GM23338 (cell line): ENCODE measurements around the gene TTC16. TPM values are rescaled to one million over a fixed set of nuclear protein-coding genes. Genes with fewer than 3 reads are reported as not detected.

Source experiments
- ATAC-seq: fragments of 200-7000 bp; cut with Tn5 transposase; 3 replicates; pipeline ENCODE4 v1.9.1; 2020
- DNase-seq: peaks from one replicate; pipeline ENCODE4 v3.0.0-alpha.2; 2015; ENCODE audit warnings: low spot score
- H2AFZ ChIP-seq: fragments of 200-600 bp; sonication (generic); 2 replicates; pipeline ENCODE4 v1.8.0; 2016; ENCODE audit warnings: antibody characterized with exemption, mild to moderate bottlenecking, moderate library complexity
- H3F3A ChIP-seq: fragments of 200-600 bp; sonication (generic); replicated peaks from 2 replicates; pipeline ENCODE4 v1.8.0; 2017; ENCODE audit warnings: antibody characterized with exemption, mixed run types, low read depth
- H3K27ac ChIP-seq: fragments of 200-600 bp; sonication (generic); 2 replicates; pipeline ENCODE4 v1.6.1; 2016; ENCODE audit warnings: low read depth
- H3K27me3 ChIP-seq: fragments of 200-600 bp; sonication (generic); 2 replicates; pipeline ENCODE4 v1.8.0; 2016; ENCODE audit warnings: mild to moderate bottlenecking, mixed run types, moderate library complexity; ENCODE audit not compliant: insufficient read depth
- H3K36me3 ChIP-seq: fragments of 200-600 bp; sonication (generic); 2 replicates; pipeline ENCODE4 v1.8.0; 2016; ENCODE audit warnings: mild to moderate bottlenecking; ENCODE audit not compliant: insufficient read depth
- H3K4me1 ChIP-seq: fragments of 200-600 bp; sonication (generic); 2 replicates; pipeline ENCODE4 v1.8.0; 2016; ENCODE audit warnings: mild to moderate bottlenecking, moderate library complexity; ENCODE audit not compliant: insufficient read depth
- H3K4me2 ChIP-seq: fragments of 200-600 bp; sonication (generic); 2 replicates; pipeline ENCODE4 v1.7.1; 2017; ENCODE audit warnings: mixed run types
- H3K4me3 ChIP-seq: fragments of 200-600 bp; sonication (generic); 2 replicates; pipeline ENCODE4 v1.6.1; 2016; ENCODE audit warnings: mixed run types
- H3K79me2 ChIP-seq: fragments of 200-600 bp; sonication (generic); replicated peaks from 2 replicates; pipeline ENCODE4 v1.8.0; 2017; ENCODE audit warnings: mild to moderate bottlenecking; ENCODE audit not compliant: insufficient read depth
- H3K9me2 ChIP-seq: fragments of 200-600 bp; sonication (generic); 2 replicates; pipeline ENCODE4 v1.8.0; 2017; ENCODE audit not compliant: insufficient read depth
- H4K20me1 ChIP-seq: fragments of 200-600 bp; sonication (generic); replicated peaks from 2 replicates; pipeline ENCODE4 v1.8.0; 2017; ENCODE audit warnings: mild to moderate bottlenecking; ENCODE audit not compliant: insufficient read depth
- H3K27ac Mint-ChIP-seq: 2 replicates; pipeline ENCODE4 v1.8.0; 2020; ENCODE audit warnings: inconsistent platforms, mild to moderate bottlenecking, moderate library complexity, mixed read lengths
- H3K27me3 Mint-ChIP-seq: 3 replicates; pipeline ENCODE4 v1.8.0; 2022; ENCODE audit warnings: low read depth, mild to moderate bottlenecking, moderate library complexity, mixed read lengths, inconsistent platforms; ENCODE audit not compliant: insufficient read depth, poor library complexity
- H3K36me3 Mint-ChIP-seq: 3 replicates; pipeline ENCODE4 v1.8.0; 2021; ENCODE audit warnings: low read depth, mild to moderate bottlenecking, inconsistent platforms, moderate library complexity, mixed read lengths
- H3K4me1 Mint-ChIP-seq: 3 replicates; pipeline ENCODE4 v1.8.0; 2020; ENCODE audit warnings: mild to moderate bottlenecking, inconsistent platforms, mixed read lengths
- H3K4me3 Mint-ChIP-seq: 3 replicates; pipeline ENCODE4 v1.8.0; 2021; ENCODE audit warnings: moderate library complexity, mild to moderate bottlenecking, inconsistent platforms, mixed read lengths
- H3K9me3 Mint-ChIP-seq: 3 replicates; pipeline ENCODE4 v1.8.0; 2020; ENCODE audit warnings: moderate library complexity, mild to moderate bottlenecking, inconsistent platforms, mixed read lengths
- CREB1 ChIP-seq: fragments of 250-450 bp; sonication (Bioruptor Pico); IDR thresholded peaks from 2 replicates; pipeline ENCODE4 v1.5.0; 2020; ENCODE audit warnings: low read depth, mild to moderate bottlenecking, moderate library complexity
- CTCF ChIP-seq, 2 experiments: fragments of 200-600 bp in 1 of 2; sonication (generic) in 1 of 2; conservative IDR thresholded peaks; 2 replicates each; pipeline versions ENCODE4 v1.5.1 to v1.6.1; 2016 to 2017; ENCODE audit warnings: antibody characterized with exemption in 2 of 2, low read depth in 2 of 2, mild to moderate bottlenecking in 2 of 2, moderate library complexity in 1 of 2
- EZH2 ChIP-seq: fragments of 200-600 bp; sonication (generic); IDR thresholded peaks from one replicate; pipeline ENCODE4 v1.8.0; 2017; ENCODE audit warnings: antibody characterized with exemption, mild to moderate bottlenecking, low read depth; ENCODE audit not compliant: unreplicated experiment
- EZH2phosphoT487 ChIP-seq: fragments of 200-600 bp; sonication (generic); IDR thresholded peaks from one replicate; pipeline ENCODE4 v1.8.1; 2018; ENCODE audit warnings: antibody characterized with exemption; ENCODE audit not compliant: unreplicated experiment
- JUNB ChIP-seq: IDR thresholded peaks from one replicate; pipeline ENCODE4 v1.6.1; 2016; ENCODE audit warnings: antibody characterized with exemption; ENCODE audit not compliant: unreplicated experiment
- NANOG ChIP-seq: IDR thresholded peaks from 2 replicates; pipeline ENCODE4 v1.6.1; 2016; ENCODE audit warnings: antibody characterized with exemption, borderline replicate concordance
- POLR2AphosphoS5 ChIP-seq: IDR thresholded peaks from 2 replicates; pipeline ENCODE4 v1.6.1; 2016; ENCODE audit warnings: antibody characterized with exemption, low read depth
- REST ChIP-seq: IDR thresholded peaks from one replicate; pipeline ENCODE4 v1.6.1; 2018; ENCODE audit warnings: antibody characterized with exemption; ENCODE audit not compliant: unreplicated experiment
- STAT1 ChIP-seq: IDR thresholded peaks from one replicate; pipeline ENCODE4 v1.6.1; 2016; ENCODE audit warnings: antibody characterized with exemption; ENCODE audit not compliant: unreplicated experiment
- ZNF114 ChIP-seq: fragments of 250-450 bp; sonication (Bioruptor Pico); IDR thresholded peaks from 2 replicates; pipeline ENCODE4 v1.5.0; 2020; ENCODE audit warnings: mild to moderate bottlenecking, moderate library complexity
- ZNF331 ChIP-seq: fragments of 250-450 bp; sonication (Bioruptor Pico); IDR thresholded peaks from 2 replicates; pipeline ENCODE4 v1.5.0; 2020; ENCODE audit warnings: low read depth, mild to moderate bottlenecking, moderate library complexity
- ZNF462 ChIP-seq: fragments of 250-450 bp; sonication (Bioruptor Pico); IDR thresholded peaks from 2 replicates; pipeline ENCODE4 v1.5.0; 2020; ENCODE audit warnings: mild to moderate bottlenecking, moderate library complexity
- polyA plus RNA-seq: library from polyadenylated mRNA; unstranded; fragments of >200 nt; fragmentation: Nextera tagmentation; extraction: Ambion mirVana; gene quantifications from 2 replicates; pipeline ENCODE4 v1.2.1, GENCODE V29; 2016
- total RNA-seq: library from RNA; depleted of rRNA; stranded (reverse); fragments of >200 nt; shearing (Covaris generic); gene quantifications from 2 replicates; pipeline ENCODE4 v1.2.3, GENCODE V29; 2014
- TF ChIP-seq, protein P1 (sequence below): IDR thresholded peaks from 2 replicates; pipeline ENCODE4 v1.6.1; 2016; ENCODE audit warnings: antibody characterized with exemption

The TTC16 gene
- total and polyA plus RNA-seq, 2 experiments from 2014 or later: not detected

GRCh38 chr9:127744398-127745110 lies 28.7 kb downstream of the TTC16 start:
- H3K4me3 Mint-ChIP-seq: no peak overlapping the region
- H3F3A ChIP-seq: 0 out of 2 replicates have a peak, but pooled peaks cover 6% of the 10 kb centered on the region
- no peak overlapping the region for H2AFZ ChIP-seq
- H3K27me3 ChIP-seq: no peaks in the 10 kb centered on the region
- H3K27ac Mint-ChIP-seq: no peak overlapping the region
- H4K20me1 ChIP-seq: no peaks in the 10 kb centered on the region; the same call in 1 of the 2 replicates
- H3K27ac ChIP-seq: no peak overlapping the region
- no peaks in the 10 kb centered on the region for H3K79me2 ChIP-seq
- H3K27me3 Mint-ChIP-seq: peaks cover 4% of the 10 kb centered on the region
- no peak overlapping the region for H3K4me3 ChIP-seq
- H3K36me3 Mint-ChIP-seq: no peaks in the 10 kb centered on the region
- DNase-seq (no peak), ATAC-seq (no peak)
- H3K9me2 ChIP-seq: no peaks in the 10 kb centered on the region
- no peaks in the 10 kb centered on the region; the same call in 1 of the 2 replicates for H3K4me1 ChIP-seq
- H3K9me3 Mint-ChIP-seq: no peaks in the 10 kb centered on the region
- H3K36me3 ChIP-seq: no peaks in the 10 kb centered on the region
- TF ChIP-seq NANOG (no peak), STAT1 (no peak), ZNF114 (CRISPR knock-in tag) (no peak), REST (no peak), CREB1 (CRISPR knock-in tag) (no peak), EZH2phosphoT487 (no peak), JUNB (no peak), ZNF331 (CRISPR knock-in tag) (no peak), CTCF (conservative IDR thresholded peaks at IDR 0.05; ENCODE audit: low read depth in 2 of 2) (no peak), EZH2 (no peak), POLR2AphosphoS5 (no peak), ZNF462 (CRISPR knock-in tag) (no peak)
- TF ChIP-seq, protein P1, sequence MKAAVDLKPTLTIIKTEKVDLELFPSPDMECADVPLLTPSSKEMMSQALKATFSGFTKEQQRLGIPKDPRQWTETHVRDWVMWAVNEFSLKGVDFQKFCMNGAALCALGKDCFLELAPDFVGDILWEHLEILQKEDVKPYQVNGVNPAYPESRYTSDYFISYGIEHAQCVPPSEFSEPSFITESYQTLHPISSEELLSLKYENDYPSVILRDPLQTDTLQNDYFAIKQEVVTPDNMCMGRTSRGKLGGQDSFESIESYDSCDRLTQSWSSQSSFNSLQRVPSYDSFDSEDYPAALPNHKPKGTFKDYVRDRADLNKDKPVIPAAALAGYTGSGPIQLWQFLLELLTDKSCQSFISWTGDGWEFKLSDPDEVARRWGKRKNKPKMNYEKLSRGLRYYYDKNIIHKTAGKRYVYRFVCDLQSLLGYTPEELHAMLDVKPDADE: no peak
- no peak overlapping the region for H3K4me2 ChIP-seq
- H3K4me1 Mint-ChIP-seq: peaks cover 6% of the 10 kb centered on the region; the same call in 2 of the 3 replicates
